ENCODE data around the gene LIN54.
A peak's percentile ranks its signal among the peaks of the same experiment; 100 is the strongest.
"Not testable (repeated sequence)": the region's sequence is repeated elsewhere in the genome, so short reads cannot be mapped to it uniquely, and the experiment has no call there.

Gene LIN54

GRCh38 chr4:83029688-83030087, 19.1 kb upstream of the LIN54 start:
- H3K4me1 ChIP-seq (ENCODE audit: control insufficient read depth in 2 of 2, insufficient read depth in 2 of 2, low read length in 2 of 2), result no peaks in the 10 kb centered on the region
- no peaks in the 10 kb centered on the region for H3K9me3 ChIP-seq (ENCODE audit: control insufficient read depth in 2 of 2, low read length in 2 of 2)
- H3K4me3 ChIP-seq (ENCODE audit: low read length in 2 of 2), result no peak overlapping the region
- H3K36me3 ChIP-seq (ENCODE audit: control insufficient read depth in 2 of 2, insufficient read depth in 2 of 2, low read length in 2 of 2), result no peaks in the 10 kb centered on the region
- no peak overlapping the region for H3K9ac ChIP-seq (ENCODE audit: low read depth in 1 of 2, low read length in 2 of 2)
- H3K27me3 ChIP-seq (ENCODE audit: control insufficient read depth in 2 of 2, insufficient read depth in 2 of 2, low read length in 2 of 2), result no peaks in the 10 kb centered on the region
- no peak overlapping the region for H3K27ac ChIP-seq (ENCODE audit: low read depth in 2 of 2, low read length in 2 of 2)

- H3K27ac ChIP-seq (ENCODE audit: low read depth in 2 of 2, low read length in 2 of 2), result no peak overlapping the region
- no peak overlapping the region for H3K9ac ChIP-seq (ENCODE audit: low read depth in 1 of 2, low read length in 2 of 2)
- H3K9me3 ChIP-seq (ENCODE audit: control insufficient read depth in 2 of 2, low read length in 2 of 2), result no peaks in the 10 kb centered on the region
- no peaks in the 10 kb centered on the region for H3K27me3 ChIP-seq (ENCODE audit: control insufficient read depth in 2 of 2, insufficient read depth in 2 of 2, low read length in 2 of 2)
- no peaks in the 10 kb centered on the region for H3K36me3 ChIP-seq (ENCODE audit: control insufficient read depth in 2 of 2, insufficient read depth in 2 of 2, low read length in 2 of 2)
- H3K4me3 ChIP-seq (ENCODE audit: low read length in 2 of 2), result no peak overlapping the region
- H3K4me1 ChIP-seq (ENCODE audit: control insufficient read depth in 2 of 2, insufficient read depth in 2 of 2, low read length in 2 of 2), result no peaks in the 10 kb centered on the region
These were observed 18.4 kb upstream of the LIN54 start for GRCh38 chr4:83028976-83029375.

- Histone ChIP-seq H3K4me3 (ENCODE audit: low read length in 2 of 2) (no peak overlapping the region), H3K27me3 (ENCODE audit: control insufficient read depth in 2 of 2, insufficient read depth in 2 of 2, low read length in 2 of 2) (no peaks in the 10 kb centered on the region), H3K4me1 (ENCODE audit: control insufficient read depth in 2 of 2, insufficient read depth in 2 of 2, low read length in 2 of 2) (no peaks in the 10 kb centered on the region), H3K9ac (ENCODE audit: low read depth in 1 of 2, low read length in 2 of 2) (no peak overlapping the region), H3K9me3 (ENCODE audit: control insufficient read depth in 2 of 2, low read length in 2 of 2) (no peaks in the 10 kb centered on the region), H3K36me3 (ENCODE audit: control insufficient read depth in 2 of 2, insufficient read depth in 2 of 2, low read length in 2 of 2) (no peaks in the 10 kb centered on the region), H3K27ac (ENCODE audit: low read depth in 2 of 2, low read length in 2 of 2) (no peak overlapping the region)
These were observed 14.9 kb upstream of the LIN54 start for GRCh38 chr4:83025563-83025962.

GRCh38 chr4:83024233-83024632, 13.6 kb upstream of the LIN54 start:
- Histone ChIP-seq H3K9ac (ENCODE audit: low read depth in 1 of 2, low read length in 2 of 2) (no peak overlapping the region), H3K27me3 (ENCODE audit: control insufficient read depth in 2 of 2, insufficient read depth in 2 of 2, low read length in 2 of 2) (no peaks in the 10 kb centered on the region), H3K4me3 (ENCODE audit: low read length in 2 of 2) (no peak overlapping the region), H3K36me3 (ENCODE audit: control insufficient read depth in 2 of 2, insufficient read depth in 2 of 2, low read length in 2 of 2) (no peaks in the 10 kb centered on the region), H3K4me1 (ENCODE audit: control insufficient read depth in 2 of 2, insufficient read depth in 2 of 2, low read length in 2 of 2) (no peaks in the 10 kb centered on the region), H3K27ac (ENCODE audit: low read depth in 2 of 2, low read length in 2 of 2) (no peak overlapping the region), H3K9me3 (ENCODE audit: control insufficient read depth in 2 of 2, low read length in 2 of 2) (no peaks in the 10 kb centered on the region)

GRCh38 chr4:83023599-83023998, 13.0 kb upstream of the LIN54 start:
- not testable (repeated sequence) for H3K4me3 ChIP-seq (ENCODE audit: low read length in 2 of 2); H3K9me3 ChIP-seq (ENCODE audit: control insufficient read depth in 2 of 2, low read length in 2 of 2); H3K36me3 ChIP-seq (ENCODE audit: control insufficient read depth in 2 of 2, insufficient read depth in 2 of 2, low read length in 2 of 2); H3K27me3 ChIP-seq (ENCODE audit: control insufficient read depth in 2 of 2, insufficient read depth in 2 of 2, low read length in 2 of 2); H3K27ac ChIP-seq (ENCODE audit: low read depth in 2 of 2, low read length in 2 of 2); H3K9ac ChIP-seq (ENCODE audit: low read depth in 1 of 2, low read length in 2 of 2); H3K4me1 ChIP-seq (ENCODE audit: control insufficient read depth in 2 of 2, insufficient read depth in 2 of 2, low read length in 2 of 2)

GRCh38 chr4:83022724-83023450, 12.3 kb upstream of the LIN54 start:
- Histone ChIP-seq H3K27ac (ENCODE audit: low read depth in 2 of 2, low read length in 2 of 2) (no peak overlapping the region), H3K4me3 (ENCODE audit: low read length in 2 of 2) (no peak overlapping the region), H3K9ac (ENCODE audit: low read depth in 1 of 2, low read length in 2 of 2) (no peak overlapping the region), H3K36me3 (ENCODE audit: control insufficient read depth in 2 of 2, insufficient read depth in 2 of 2, low read length in 2 of 2) (no peaks in the 10 kb centered on the region), H3K9me3 (ENCODE audit: control insufficient read depth in 2 of 2, low read length in 2 of 2) (no peaks in the 10 kb centered on the region), H3K4me1 (ENCODE audit: control insufficient read depth in 2 of 2, insufficient read depth in 2 of 2, low read length in 2 of 2) (no peaks in the 10 kb centered on the region), H3K27me3 (ENCODE audit: control insufficient read depth in 2 of 2, insufficient read depth in 2 of 2, low read length in 2 of 2) (no peaks in the 10 kb centered on the region)

GRCh38 chr4:83019794-83020494, 9.3 kb upstream of the LIN54 start:
- no peaks in the 10 kb centered on the region for H3K36me3 ChIP-seq (ENCODE audit: control insufficient read depth in 2 of 2, insufficient read depth in 2 of 2, low read length in 2 of 2)
- no peak overlapping the region for H3K9ac ChIP-seq (ENCODE audit: low read depth in 1 of 2, low read length in 2 of 2)
- H3K27me3 ChIP-seq (ENCODE audit: control insufficient read depth in 2 of 2, insufficient read depth in 2 of 2, low read length in 2 of 2), result no peaks in the 10 kb centered on the region
- no peaks in the 10 kb centered on the region for H3K9me3 ChIP-seq (ENCODE audit: control insufficient read depth in 2 of 2, low read length in 2 of 2)
- no peak overlapping the region for H3K27ac ChIP-seq (ENCODE audit: low read depth in 2 of 2, low read length in 2 of 2)
- no peak overlapping the region for H3K4me3 ChIP-seq (ENCODE audit: low read length in 2 of 2)
- H3K4me1 ChIP-seq (ENCODE audit: control insufficient read depth in 2 of 2, insufficient read depth in 2 of 2, low read length in 2 of 2), result no peaks in the 10 kb centered on the region

GRCh38 chr4:83013902-83014301, 3.3 kb upstream of the LIN54 start:
- peak overlapping the region in 1 of 2 donors; percentile 69 for H3K4me3 ChIP-seq (ENCODE audit: low read length in 2 of 2)

GRCh38 chr4:83013420-83013867, 2.8 kb upstream of the LIN54 start:
- peak overlapping the region; percentile 70 to 74 for H3K27ac ChIP-seq (ENCODE audit: low read depth in 2 of 2, low read length in 2 of 2)
- no peaks in the 10 kb centered on the region for H3K36me3 ChIP-seq (ENCODE audit: control insufficient read depth in 2 of 2, insufficient read depth in 2 of 2, low read length in 2 of 2)
- no peaks in the 10 kb centered on the region for H3K9me3 ChIP-seq (ENCODE audit: control insufficient read depth in 2 of 2, low read length in 2 of 2)
- peak overlapping the region; percentile 63 to 74 for H3K9ac ChIP-seq (ENCODE audit: low read depth in 1 of 2, low read length in 2 of 2)
- H3K4me1 ChIP-seq (ENCODE audit: control insufficient read depth in 2 of 2, insufficient read depth in 2 of 2, low read length in 2 of 2), result peaks cover 22 to 24% of the 10 kb centered on the region in 2 donors
- H3K4me3 ChIP-seq (ENCODE audit: low read length in 2 of 2), result peak overlapping the region; percentile 69 to 92
- no peaks in the 10 kb centered on the region for H3K27me3 ChIP-seq (ENCODE audit: control insufficient read depth in 2 of 2, insufficient read depth in 2 of 2, low read length in 2 of 2)

More at GRCh38 chr4:83013902-83014301, 3.3 kb upstream of the LIN54 start:
- no peaks in the 10 kb centered on the region for H3K9me3 ChIP-seq (ENCODE audit: control insufficient read depth in 2 of 2, low read length in 2 of 2)
- H3K9ac ChIP-seq (ENCODE audit: low read depth in 1 of 2, low read length in 2 of 2), result peak overlapping the region in 1 of 2 donors; percentile 63
- no peak overlapping the region for H3K27ac ChIP-seq (ENCODE audit: low read depth in 2 of 2, low read length in 2 of 2)
- H3K27me3 ChIP-seq (ENCODE audit: control insufficient read depth in 2 of 2, insufficient read depth in 2 of 2, low read length in 2 of 2), result no peaks in the 10 kb centered on the region
- H3K4me1 ChIP-seq (ENCODE audit: control insufficient read depth in 2 of 2, insufficient read depth in 2 of 2, low read length in 2 of 2), result peaks cover 22 to 24% of the 10 kb centered on the region in 2 donors
- no peaks in the 10 kb centered on the region for H3K36me3 ChIP-seq (ENCODE audit: control insufficient read depth in 2 of 2, insufficient read depth in 2 of 2, low read length in 2 of 2)

- peak overlapping the region; percentile 82 to 92 for H3K4me3 ChIP-seq (ENCODE audit: low read length in 2 of 2)
- no peaks in the 10 kb centered on the region for H3K27me3 ChIP-seq (ENCODE audit: control insufficient read depth in 2 of 2, insufficient read depth in 2 of 2, low read length in 2 of 2)
- H3K9ac ChIP-seq (ENCODE audit: low read depth in 1 of 2, low read length in 2 of 2), result peak overlapping the region; percentile 74 to 80
- no peaks in the 10 kb centered on the region for H3K9me3 ChIP-seq (ENCODE audit: control insufficient read depth in 2 of 2, low read length in 2 of 2)
- H3K36me3 ChIP-seq (ENCODE audit: control insufficient read depth in 2 of 2, insufficient read depth in 2 of 2, low read length in 2 of 2), result no peaks in the 10 kb centered on the region
- H3K27ac ChIP-seq (ENCODE audit: low read depth in 2 of 2, low read length in 2 of 2), result peak overlapping the region; percentile 74 to 79
- H3K4me1 ChIP-seq (ENCODE audit: control insufficient read depth in 2 of 2, insufficient read depth in 2 of 2, low read length in 2 of 2), result peaks cover 22 to 24% of the 10 kb centered on the region in 2 donors
These were observed 2.2 kb upstream of the LIN54 start for GRCh38 chr4:83012687-83013419.
